NCI-H69 (cell line): ENCODE measurements around the gene AWAT2.

Experiments
- DNase-seq: peaks from one replicate; lab custom pipeline; 2025; lab: John Stamatoyannopoulos, UW

The AWAT2 gene

GRCh38 chrX:70049925-70050324 lies at the start of gene AWAT2:
Gene AWAT2 (minus strand): TSS chrX:70049938. CDS start chrX:70049932, 6 bp downstream.
- no peak for DNase-seq

GRCh38 chrX:70096052-70096451 lies 46.3 kb upstream of the AWAT2 start:
- peak; percentile 1 for DNase-seq

GRCh38 chrX:70092247-70092646 lies 42.5 kb upstream of the AWAT2 start:
- no peak for DNase-seq

GRCh38 chrX:70089604-70090297 lies 40.0 kb upstream of the AWAT2 start:
- DNase-seq, result no peak

GRCh38 chrX:70088751-70089150 lies 39.0 kb upstream of the AWAT2 start:
- DNase-seq, result no peak

- DNase-seq, result peak; percentile 18
Observed at GRCh38 chrX:70087857-70088630, 38.3 kb upstream of the AWAT2 start.

- DNase-seq, result no peak
Observed at GRCh38 chrX:70084592-70085240, 35.0 kb upstream of the AWAT2 start.

- no peak for DNase-seq
Observed at GRCh38 chrX:70082723-70083122, 33.0 kb upstream of the AWAT2 start.

GRCh38 chrX:70079870-70080269 lies 30.1 kb upstream of the AWAT2 start:
- DNase-seq, result no peak

GRCh38 chrX:70079297-70079696 lies 29.6 kb upstream of the AWAT2 start:
- no peak for DNase-seq

GRCh38 chrX:70066646-70067045 lies 16.9 kb upstream of the AWAT2 start:
- DNase-seq, result no peak

- DNase-seq, result no peak
Observed at GRCh38 chrX:70062961-70063550, 13.3 kb upstream of the AWAT2 start.

GRCh38 chrX:70062076-70062475 lies 12.3 kb upstream of the AWAT2 start, which contains the start of gene OTUD6A:
Gene OTUD6A (plus strand): TSS chrX:70062457. CDS start chrX:70062525, 68 bp downstream.
- no peak for DNase-seq

- DNase-seq, result no peak
Observed at GRCh38 chrX:70054391-70054790, 4.7 kb upstream of the AWAT2 start.

GRCh38 chrX:70052895-70053615 lies 3.3 kb upstream of the AWAT2 start:
- no peak for DNase-seq

- DNase-seq, result no peak
Observed at GRCh38 chrX:70049406-70049805, 332 bp downstream of the AWAT2 start.

- no peak for DNase-seq
Observed at GRCh38 chrX:70046978-70047377, 2.8 kb downstream of the AWAT2 start.

- no peak for DNase-seq
Observed at GRCh38 chrX:70044541-70045245, 5.0 kb downstream of the AWAT2 start.

GRCh38 chrX:70043685-70044084 lies 6.1 kb downstream of the AWAT2 start:
- DNase-seq, result no peak

- no peak for DNase-seq
Observed at GRCh38 chrX:70042399-70043371, 7.1 kb downstream of the AWAT2 start.
